NCI-H2196 treated with DMSO at 0.1 percent for 48 hours (cell line): ENCODE results near the gene LSR.
"Not testable (repeated sequence)": the region's sequence is repeated elsewhere in the genome, so short reads cannot be mapped to it uniquely, and the experiment has no call there.

Source experiments
- DNase-seq: peaks from one replicate; lab custom pipeline; 2025; ENCODE audit not compliant: unreplicated experiment; lab: John Stamatoyannopoulos, UW

Gene LSR

GRCh38 chr19:35216833-35217648 lies 31.8 kb upstream of the LSR start:
- no peak for DNase-seq

GRCh38 chr19:35217649-35217990 lies 31.2 kb upstream of the LSR start:
- DNase-seq = no peak

DNA sequence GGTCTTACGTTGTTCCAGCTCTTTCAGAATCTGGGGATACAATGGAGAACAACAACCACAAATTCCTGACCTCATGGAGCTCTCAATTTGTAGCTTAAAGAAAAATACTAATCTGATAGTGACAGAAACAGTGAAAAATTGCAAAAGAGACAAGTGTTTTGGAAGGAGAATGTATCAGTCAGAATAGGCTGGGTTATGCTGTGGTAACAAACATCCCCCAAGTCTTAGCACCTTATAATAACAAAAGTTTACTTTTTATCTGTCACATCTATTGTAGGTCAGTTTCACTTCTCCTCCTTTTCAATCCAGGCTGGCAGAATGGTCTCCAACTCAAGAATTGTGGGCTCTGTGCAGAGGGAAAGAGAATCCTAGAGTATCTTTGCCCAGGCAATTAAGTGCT lies 29.8 kb upstream of the LSR start:
- no peak for DNase-seq

DNA sequence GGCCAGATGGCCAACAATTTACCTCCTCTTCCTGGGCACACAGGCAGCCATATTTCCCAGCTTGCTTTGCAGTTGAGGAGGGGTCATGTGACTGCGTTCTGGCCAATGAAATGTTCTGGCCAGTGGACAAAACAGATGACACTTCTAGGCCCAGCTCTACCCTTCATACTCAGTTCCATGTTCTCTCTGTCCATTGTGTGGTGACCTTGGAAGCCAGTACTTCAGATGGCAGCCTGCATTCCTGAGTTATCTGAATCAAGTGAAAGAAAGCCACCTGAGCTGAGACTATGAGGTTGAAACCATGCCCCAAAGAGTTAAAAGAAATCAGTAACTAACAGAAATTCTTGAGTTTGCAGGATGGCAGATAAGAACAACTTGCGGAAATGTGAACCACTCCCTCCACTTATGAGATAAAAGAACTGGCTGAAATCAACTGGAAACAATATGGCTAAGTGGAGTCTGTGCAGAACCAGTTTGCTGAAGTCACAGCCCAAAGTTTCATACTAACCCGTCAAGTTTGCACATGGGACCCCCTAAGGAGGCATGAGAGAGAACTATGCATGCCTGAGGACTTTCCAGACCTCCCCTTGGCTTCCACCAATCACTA lies 28.4 kb upstream of the LSR start:
- no peak for DNase-seq

DNA sequence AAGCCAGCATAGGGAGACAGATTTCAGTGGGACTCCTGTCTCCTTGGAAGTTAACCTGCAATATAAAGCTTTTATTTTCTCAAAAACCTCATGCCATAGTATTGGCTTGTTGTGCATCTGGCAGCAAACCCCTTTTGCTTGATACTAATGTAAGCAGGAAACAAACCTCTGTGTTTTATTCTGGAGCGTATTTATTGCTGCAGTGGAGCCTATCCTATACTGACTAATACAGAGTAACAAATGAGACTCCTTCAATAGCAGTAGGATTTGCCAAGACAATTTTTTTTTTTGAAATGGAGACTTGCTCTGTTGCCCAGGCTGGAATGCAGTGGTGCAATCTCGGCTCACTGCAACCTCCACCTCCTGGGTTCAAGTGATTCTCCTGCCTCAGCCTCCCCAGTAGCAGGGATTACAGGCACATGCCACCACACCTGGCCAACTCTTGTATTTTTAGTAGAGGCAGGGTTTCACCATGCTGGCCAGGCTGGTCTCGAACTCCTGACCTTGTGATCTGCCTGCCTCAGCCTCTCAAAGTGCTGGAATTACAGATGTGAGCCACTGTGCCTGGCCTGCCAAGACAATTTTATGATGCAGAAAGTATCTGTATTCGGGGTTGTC lies 27.7 kb upstream of the LSR start:
- not testable (repeated sequence) for DNase-seq

DNA sequence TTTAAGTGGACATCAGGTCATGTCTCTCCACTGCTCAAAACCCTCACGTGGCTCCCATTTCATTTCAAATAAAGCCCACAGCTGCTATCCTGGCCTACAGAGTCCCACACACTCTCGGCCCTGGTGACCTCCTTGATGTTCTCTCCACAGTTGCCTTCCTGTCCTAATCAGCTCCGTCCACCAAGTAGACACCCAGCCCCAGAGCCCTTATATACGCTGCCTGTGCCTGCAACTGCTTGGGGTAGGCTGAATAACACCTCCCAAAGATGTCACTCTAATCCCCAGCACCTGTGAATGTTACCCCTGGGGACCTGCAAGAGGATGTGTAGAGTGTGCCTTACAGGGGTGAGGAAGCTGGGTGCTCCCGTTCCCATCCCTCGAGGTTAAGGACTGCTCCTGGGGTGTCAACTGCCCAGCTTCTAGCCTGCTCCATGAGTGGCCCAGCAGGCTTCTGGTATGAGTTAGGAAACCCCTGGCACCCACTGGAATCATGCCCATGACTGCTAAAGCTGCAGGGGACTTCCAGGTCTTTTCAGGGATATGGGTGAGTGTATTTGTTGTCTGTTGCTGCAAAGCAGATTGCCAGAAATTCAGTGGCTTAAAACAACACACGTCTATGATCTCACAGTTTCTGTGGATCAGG lies 26.3 kb upstream of the LSR start:
- no peak for DNase-seq

DNA sequence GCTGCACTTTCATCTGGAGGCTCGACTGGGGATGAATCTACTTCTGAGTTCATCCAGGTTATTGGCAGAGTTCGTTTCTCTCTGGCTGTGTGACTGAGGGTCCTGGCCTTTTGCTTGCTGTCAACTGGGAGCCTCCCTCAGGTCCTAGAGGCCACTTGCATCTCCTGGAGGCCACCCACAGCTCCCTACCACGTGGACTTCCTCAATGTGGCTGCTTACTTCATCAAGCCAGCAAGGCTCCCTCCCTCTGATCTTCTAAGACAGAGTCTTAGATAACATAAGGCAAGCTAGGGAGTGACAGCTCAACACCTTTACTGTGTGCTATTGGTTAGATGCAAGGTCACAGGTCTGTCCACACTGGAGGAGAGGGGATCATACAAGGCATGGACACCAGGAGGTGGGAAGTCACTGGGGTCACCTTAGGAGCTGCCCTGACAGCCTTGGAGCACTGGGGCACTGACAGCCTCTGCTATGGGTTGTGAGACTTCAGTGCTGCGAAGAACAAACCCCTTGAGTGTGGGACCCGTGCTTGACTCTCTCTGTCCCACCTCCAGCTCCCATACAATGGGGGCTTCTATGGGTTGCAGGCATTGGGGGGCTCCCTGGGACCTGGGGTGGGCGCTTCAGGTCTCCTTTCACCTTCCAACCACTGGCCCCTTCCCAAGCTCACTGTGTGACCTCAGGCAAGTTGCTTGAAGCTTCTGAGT lies 25.6 kb upstream of the LSR start:
- no peak for DNase-seq

DNA sequence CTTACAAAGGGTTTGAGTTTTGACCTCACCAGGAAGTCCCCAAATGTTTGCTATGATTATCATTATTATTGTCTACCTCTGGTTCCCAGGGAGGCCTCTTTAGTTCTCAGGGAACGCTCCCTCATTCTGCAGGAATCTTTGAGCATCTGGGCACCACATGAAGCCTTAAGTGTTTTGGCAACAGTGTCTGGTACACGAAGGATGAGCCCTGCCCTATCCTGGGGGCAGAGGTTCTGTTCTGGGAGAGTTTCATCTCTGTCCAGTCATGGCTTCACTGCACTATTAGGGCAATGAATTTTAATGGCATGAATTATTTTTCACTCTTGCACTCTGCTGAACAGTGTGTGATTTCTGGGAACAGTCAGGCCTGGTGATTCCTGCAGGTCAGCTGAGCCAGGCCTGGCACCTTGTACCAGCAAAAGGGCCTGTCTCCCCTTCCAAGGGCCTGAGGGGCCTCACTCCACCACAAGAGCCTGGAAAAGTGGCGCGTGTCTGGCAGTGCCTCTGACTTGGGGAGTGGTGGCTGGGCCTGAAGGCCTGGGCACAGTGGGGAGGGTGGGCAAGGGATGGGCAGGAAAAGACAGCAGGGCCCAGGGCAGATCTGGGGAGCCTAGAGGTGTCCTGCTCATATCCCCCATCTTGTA lies 24.8 kb upstream of the LSR start:
- no peak for DNase-seq

DNA sequence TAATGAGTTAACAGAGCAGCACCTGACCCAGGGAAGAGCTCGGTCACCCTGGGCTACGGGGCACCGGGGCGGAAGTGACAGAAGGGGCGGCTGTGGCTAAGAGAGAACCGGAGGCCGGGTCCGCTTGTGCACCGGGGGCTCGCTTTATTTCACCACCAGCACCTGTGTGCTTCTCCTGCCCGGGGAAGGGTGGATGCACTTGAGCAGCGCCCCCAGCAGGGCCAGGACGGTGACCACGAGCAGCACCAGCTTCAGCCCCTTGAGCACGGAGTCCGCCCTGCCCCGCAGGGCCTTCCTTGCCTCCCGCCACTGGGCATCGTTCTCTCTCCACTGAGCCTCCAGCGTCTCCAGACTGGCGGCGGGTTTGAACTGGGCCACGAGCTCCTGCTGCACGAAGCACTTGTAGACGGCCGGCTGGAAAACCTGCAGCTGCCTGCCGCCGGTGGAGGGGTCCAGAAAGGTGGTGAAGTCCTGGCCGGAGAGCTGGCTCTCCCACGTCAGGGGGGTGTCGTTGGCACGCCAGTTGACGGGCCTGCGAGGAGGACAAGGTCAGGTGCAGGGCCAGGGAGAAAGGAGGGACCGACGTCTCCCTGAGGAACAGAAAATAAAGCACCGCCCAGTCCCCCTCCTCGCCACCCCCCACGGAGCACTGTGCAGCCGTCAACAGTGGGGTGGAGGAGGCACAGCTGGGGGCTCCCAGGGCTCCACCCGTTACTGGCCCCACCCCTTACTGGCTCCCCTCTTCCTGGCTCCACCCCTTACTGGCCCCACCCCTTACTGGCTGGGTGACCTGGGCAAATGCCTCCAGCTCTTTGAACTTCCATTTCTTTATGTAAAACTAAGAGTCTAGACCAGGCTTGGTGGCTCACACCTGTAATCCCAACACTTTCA lies 23.9 kb upstream of the LSR start:
- DNase-seq = no peak

- DNase-seq = no peak
Observed at GRCh38 chr19:35225951-35226350, 22.9 kb upstream of the LSR start.

GRCh38 chr19:35226748-35227147 lies 22.1 kb upstream of the LSR start:
- no peak for DNase-seq

- no peak for DNase-seq
Observed at GRCh38 chr19:35228177-35228930, 20.4 kb upstream of the LSR start, which contains the start of gene FAM187B. FAM187B (minus strand) TSS chr19:35228739; CDS start chr19:35228680, 59 bp downstream.

DNA sequence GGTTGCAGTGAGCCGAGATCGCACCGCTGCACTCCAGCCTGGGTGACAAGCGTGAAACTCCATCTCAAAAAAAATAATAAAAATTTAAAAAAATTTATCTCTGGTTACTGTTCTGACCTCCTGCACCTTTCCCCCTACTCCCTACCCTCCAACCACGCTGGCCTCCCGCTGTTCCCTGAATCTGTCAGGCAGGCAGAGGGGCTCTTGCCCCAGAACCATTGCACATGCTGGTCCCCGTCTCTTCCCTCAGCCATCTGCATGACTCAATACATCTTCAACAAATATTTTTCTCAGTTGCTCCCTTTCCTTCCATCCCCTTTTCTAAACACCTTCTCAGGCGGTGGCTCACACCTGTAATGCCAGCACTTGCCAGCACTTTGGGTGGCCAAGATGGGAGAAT lies 19.2 kb upstream of the LSR start:
- DNase-seq = no peak

DNA sequence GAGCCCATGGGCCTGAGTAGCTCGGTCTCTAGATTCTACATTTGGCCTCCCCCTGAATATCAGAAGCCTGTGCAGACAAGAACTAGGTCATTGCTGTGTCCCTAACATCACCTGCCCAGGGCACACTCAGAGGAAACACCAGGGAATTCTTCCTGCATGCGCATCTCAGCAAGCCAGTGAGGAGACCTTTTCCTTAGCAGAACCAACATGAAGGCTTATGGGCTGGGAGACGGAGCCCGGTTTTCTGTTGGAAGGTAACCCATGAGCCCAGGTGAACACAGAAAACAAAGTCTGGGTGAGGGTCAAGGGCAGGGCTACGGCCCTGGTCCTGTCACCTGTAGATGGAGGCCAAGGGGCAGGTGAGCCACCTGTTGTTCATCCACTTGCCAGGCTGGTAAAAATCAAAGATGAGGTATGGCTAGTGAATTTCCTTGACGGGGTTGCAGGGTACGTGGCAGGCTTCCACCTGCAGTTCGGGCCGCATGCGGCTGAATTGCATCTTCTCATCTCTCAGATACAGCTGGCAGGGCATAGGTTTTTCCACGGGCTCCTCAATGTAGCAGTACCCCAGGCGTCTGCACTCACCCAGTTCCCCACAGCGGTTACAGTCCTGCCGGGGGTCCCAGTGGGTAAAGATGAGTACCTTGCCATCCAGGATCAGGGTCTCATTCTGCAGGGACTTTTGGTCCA lies 16.7 kb upstream of the LSR start:
- no peak for DNase-seq

DNA sequence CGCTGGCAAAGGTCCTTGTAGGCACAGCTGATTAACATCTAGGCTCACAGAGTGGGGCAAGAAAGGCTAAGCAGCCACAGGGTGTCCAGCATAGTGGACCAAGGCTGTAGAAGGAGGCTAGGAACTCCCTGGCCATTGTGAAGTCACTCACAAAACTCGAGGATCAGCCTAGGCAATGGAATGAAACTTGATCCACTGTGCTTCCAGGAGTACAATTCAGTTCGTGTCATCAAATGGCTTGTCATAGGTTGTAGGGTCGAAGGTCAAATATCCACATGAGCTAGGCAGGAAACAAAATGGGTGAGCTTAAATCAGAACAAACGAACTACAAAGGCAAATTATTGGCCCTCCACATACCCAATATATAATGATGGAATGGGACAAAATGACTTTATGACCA lies 15.9 kb upstream of the LSR start:
- DNase-seq = no peak

- no peak for DNase-seq
Observed at GRCh38 chr19:35236638-35237400, 12.0 kb upstream of the LSR start.

DNA sequence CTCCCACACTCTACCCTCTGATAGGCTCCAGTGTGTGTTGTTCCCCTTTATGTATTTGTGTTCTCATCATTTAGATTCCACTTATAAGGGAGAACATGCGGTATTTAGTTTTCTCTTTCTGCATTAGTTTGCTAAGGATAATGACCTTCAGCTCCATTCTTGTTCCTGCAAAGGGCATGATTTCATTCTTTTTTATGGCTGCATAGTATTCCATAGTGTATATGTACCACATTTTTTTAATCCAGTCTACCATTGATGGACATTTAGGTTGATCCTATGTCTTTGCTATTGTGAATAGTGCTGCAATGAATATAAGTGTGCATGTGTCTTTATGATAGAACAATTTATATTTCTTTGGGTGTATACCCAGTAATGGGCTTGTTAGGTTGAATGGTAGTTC lies 9.2 kb upstream of the LSR start:
- not testable (repeated sequence) for DNase-seq

DNA sequence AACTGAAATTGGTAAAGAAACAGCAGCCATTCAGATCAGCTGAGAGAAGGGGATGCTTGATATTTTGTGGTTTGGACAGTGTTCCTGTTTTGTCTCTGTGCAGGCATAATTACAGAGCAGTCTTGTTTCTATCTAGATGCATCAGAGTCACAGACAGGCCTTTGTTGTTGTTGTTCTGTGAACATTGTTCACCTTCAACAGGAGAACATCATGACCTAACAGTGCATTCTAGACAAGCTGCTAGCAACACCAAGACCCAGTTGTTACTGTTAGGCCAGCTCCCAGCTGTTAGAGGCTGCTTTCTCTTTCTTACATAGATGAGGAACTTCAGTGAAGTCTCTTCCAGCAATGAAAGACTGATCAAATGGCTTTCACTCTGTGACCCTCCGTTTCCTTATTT lies 8.5 kb upstream of the LSR start:
- no peak for DNase-seq
